ENCODE data around the gene TMEFF2.

DNA sequence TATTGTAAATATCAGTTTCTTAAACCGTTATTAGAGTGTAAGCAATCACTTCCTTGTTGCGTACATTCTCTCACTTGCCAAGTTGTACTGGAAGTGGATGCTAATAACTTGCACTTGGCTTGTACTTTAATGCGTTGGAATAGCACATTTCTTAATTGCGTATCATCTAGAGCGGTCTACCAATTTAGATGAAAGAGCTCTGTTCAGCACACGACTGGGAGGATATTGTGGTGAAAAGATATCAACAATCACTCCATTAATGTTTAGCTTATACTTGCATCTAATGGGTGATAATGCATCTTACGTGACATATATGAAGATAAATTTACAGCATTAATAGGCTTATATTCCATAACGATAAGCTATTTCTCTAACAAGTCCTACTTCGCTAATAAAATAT, 11.7 kb upstream of the TMEFF2 start:
- TF ChIP-seq, protein P1, sequence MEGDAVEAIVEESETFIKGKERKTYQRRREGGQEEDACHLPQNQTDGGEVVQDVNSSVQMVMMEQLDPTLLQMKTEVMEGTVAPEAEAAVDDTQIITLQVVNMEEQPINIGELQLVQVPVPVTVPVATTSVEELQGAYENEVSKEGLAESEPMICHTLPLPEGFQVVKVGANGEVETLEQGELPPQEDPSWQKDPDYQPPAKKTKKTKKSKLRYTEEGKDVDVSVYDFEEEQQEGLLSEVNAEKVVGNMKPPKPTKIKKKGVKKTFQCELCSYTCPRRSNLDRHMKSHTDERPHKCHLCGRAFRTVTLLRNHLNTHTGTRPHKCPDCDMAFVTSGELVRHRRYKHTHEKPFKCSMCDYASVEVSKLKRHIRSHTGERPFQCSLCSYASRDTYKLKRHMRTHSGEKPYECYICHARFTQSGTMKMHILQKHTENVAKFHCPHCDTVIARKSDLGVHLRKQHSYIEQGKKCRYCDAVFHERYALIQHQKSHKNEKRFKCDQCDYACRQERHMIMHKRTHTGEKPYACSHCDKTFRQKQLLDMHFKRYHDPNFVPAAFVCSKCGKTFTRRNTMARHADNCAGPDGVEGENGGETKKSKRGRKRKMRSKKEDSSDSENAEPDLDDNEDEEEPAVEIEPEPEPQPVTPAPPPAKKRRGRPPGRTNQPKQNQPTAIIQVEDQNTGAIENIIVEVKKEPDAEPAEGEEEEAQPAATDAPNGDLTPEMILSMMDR (IDR thresholded peaks at IDR 0.05; ENCODE audit: control extremely low read depth in 1 of 3, insufficient read depth in 1 of 3, low read depth in 1 of 3, low read length in 3 of 3): no peak
- no peak for TF ChIP-seq POLR2A (IDR thresholded peaks at IDR 0.05; ENCODE audit: control extremely low read depth in 1 of 2, low read depth in 2 of 2, low read length in 2 of 2)
- no peak for TF ChIP-seq ASH2L (IDR thresholded peaks at IDR 0.05; ENCODE audit: low read length)
- no peak for TF ChIP-seq HDAC2 (IDR thresholded peaks at IDR 0.05; ENCODE audit: borderline replicate concordance in 1 of 2, low read depth in 2 of 2, low read length in 2 of 2)

Measured in H1 (cell line).